Stimulated activated effector memory CD8-positive, alpha-beta T cell treated with anti-CD3 and anti-CD28 coated beads, Interleukin-12 subunit alpha, Interleukin-12 subunit beta, amount 100 ng/mL, for 72 hours (primary cell): Measurements from ENCODE around the gene EMC8.

Source experiments
- ATAC-seq: fragments of 150-1000 bp; cut with Tn5 transposase; 2 replicates; pipeline ENCODE4 v1.10.0; 2021
- DNase-seq, 2 donors: peaks; one replicate each; pipeline ENCODE4 v3.0.0; 2021 to 2022; ENCODE audit warnings: low spot score in 2 of 2
- H3K27ac Mint-ChIP-seq: one replicate; pipeline ENCODE4 v1.8.0; 2022; ENCODE audit warnings: mild to moderate bottlenecking, mixed read lengths
- H3K36me3 Mint-ChIP-seq: one replicate; pipeline ENCODE4 v1.8.0; 2022; ENCODE audit warnings: mild to moderate bottlenecking, mixed read lengths
- H3K4me1 Mint-ChIP-seq: one replicate; pipeline ENCODE4 v1.8.0; 2022; ENCODE audit warnings: mixed read lengths
- H3K4me3 Mint-ChIP-seq: one replicate; pipeline ENCODE4 v1.8.0; 2022; ENCODE audit warnings: mild to moderate bottlenecking, mixed read lengths
- H3K9me3 Mint-ChIP-seq: one replicate; pipeline ENCODE4 v1.8.0; 2022; ENCODE audit warnings: mixed read lengths

The EMC8 gene

GRCh38 chr16:85730186-85730465 is 69.2 kb downstream of the EMC8 start:
- no peak for DNase-seq
- Mint-ChIP-seq H3K9me3 (no peaks in the 10 kb centered on the region), H3K4me3 (no peak overlapping the region), H3K27ac (no peak overlapping the region), H3K36me3 (no peaks in the 10 kb centered on the region), H3K4me1 (peaks cover 6% of the 10 kb centered on the region)
- no peak for ATAC-seq

- H3K4me3 Mint-ChIP-seq: no peak overlapping the region
- ATAC-seq (no peak), DNase-seq (no peak)
- no peak overlapping the region for H3K27ac Mint-ChIP-seq
- no peaks in the 10 kb centered on the region for H3K36me3 Mint-ChIP-seq
- H3K9me3 Mint-ChIP-seq: no peaks in the 10 kb centered on the region
- H3K4me1 Mint-ChIP-seq: peaks cover under 1% of the 10 kb centered on the region
Measured at GRCh38 chr16:85729452-85730185, 69.7 kb downstream of the EMC8 start.

GRCh38 chr16:85728879-85729278 is 70.5 kb downstream of the EMC8 start:
- Mint-ChIP-seq H3K4me1 (no peaks in the 10 kb centered on the region), H3K4me3 (no peak overlapping the region), H3K36me3 (no peaks in the 10 kb centered on the region), H3K9me3 (no peaks in the 10 kb centered on the region), H3K27ac (no peak overlapping the region)
- ATAC-seq (no peak), DNase-seq (no peak)
